Right lobe of liver (tissue), 6 donors: Measurements from ENCODE around the gene ADSS2. TPM values are rescaled to one million over a fixed set of nuclear protein-coding genes. Genes with fewer than 3 reads are reported as not detected.

Source experiments
- ATAC-seq, 4 donors: fragments of 200-7000 bp; cut with Tn5 transposase; one replicate each; pipeline ENCODE4 v1.9.1; 2020; ENCODE audit warnings: mild to moderate bottlenecking in 4 of 4, moderate library complexity in 4 of 4
- DNase-seq, 3 donors: peaks; one replicate each; pipeline ENCODE4 v3.0.0-alpha.2; 2020
- H3K27ac ChIP-seq, 3 donors: fragments of 200-600 bp; one replicate each; pipeline ENCODE4 v1.8.0; 2022
- H3K27me3 ChIP-seq, 2 donors: fragments of 200-600 bp; one replicate each; pipeline ENCODE4 v1.8.0; 2022
- H3K36me3 ChIP-seq, 4 donors: fragments of 200-600 bp; sonication (generic) in 1 of 4; one replicate each; pipeline versions ENCODE4 v1.5.1 to v1.8.0; 2017 to 2022; ENCODE audit warnings: control low read depth in 1 of 4
- H3K4me1 ChIP-seq, 4 donors: fragments of 200-600 bp; sonication (generic) in 1 of 4; one replicate each; pipeline versions ENCODE4 v1.5.1 to v1.8.0; 2017 to 2022; ENCODE audit warnings: control low read depth in 1 of 4
- H3K4me3 ChIP-seq, 3 donors: fragments of 200-600 bp; one replicate each; pipeline ENCODE4 v1.8.0; 2022
- H3K9me3 ChIP-seq, 4 donors: fragments of 200-600 bp; sonication (generic) in 1 of 4; one replicate each; pipeline versions ENCODE4 v1.5.1 to v1.8.0; 2017 to 2022; ENCODE audit warnings: control low read depth in 1 of 4
- CTCF ChIP-seq, 4 donors: fragments of 200-600 bp in 3 of 4; fragments of 450-650 bp in 1 of 4; IDR thresholded peaks; one replicate each; pipeline versions ENCODE4 v1.5.1 to v1.8.0; 2016 to 2022; ENCODE audit warnings: antibody characterized with exemption in 4 of 4, mild to moderate bottlenecking in 2 of 4
- POLR2A ChIP-seq: fragments of 450-650 bp; IDR thresholded peaks from one replicate; pipeline ENCODE4 v1.6.1; 2017; ENCODE audit warnings: antibody characterized with exemption, mild to moderate bottlenecking
- WGBS: methylation state at CpG from one replicate; pipeline ENCODE4 v1.1.6; 2018; ENCODE audit warnings: low coverage, low lambda C conversion rate; ENCODE audit not compliant: insufficient coverage; ENCODE audit errors: missing lambda C conversion rate; 5-methylcytosine and 5-hydroxymethylcytosine counted together
- intact Hi-C, 2 donors: fragments of 100-400 bp; cut with DNase I; formaldehyde crosslinking; loops; one replicate each; pipeline versions ENCODE4 v1.11.2 to v1.14.1; 2022
- total RNA-seq, 6 experiments: library from RNA; depleted of rRNA in 2 of 6; stranded (reverse); fragments of >200 nt in 2 of 6; fragmentation: NEBNext Ultra II Directional in 3 of 6; extraction: Animal tissue kit (Norgen Biotek cat#: 25700) in 3 of 6; gene quantifications; one replicate each; pipeline versions ENCODE4 v1.1.0 to v1.2.4, GENCODE V29; 2016 to 2023
- donor health status: DM: no; HTN: yes; CAD: no.
- donor health status: DM: no; HTN: no; CAD: no.
- donor health status: DM: no; HTN: no; CAD: no.
- donor health status: DM: no; HTN: yes; CAD: no.
- donor health status: DM: no; HTN: yes; CAD: no.

Gene ADSS2
- total RNA-seq, 6 experiments from 2014 or later = 9.8 to 16.1 (median 14.5) TPM

GRCh38 chr1:244447552-244447951, 4.2 kb downstream of the ADSS2 start:
- TF ChIP-seq CTCF (IDR thresholded peaks at IDR 0.05) (no peak), POLR2A (no peak)
- H3K27me3 ChIP-seq = no peaks in the 10 kb centered on the region
- peaks cover 0 to 11% (median 6%) of the 10 kb centered on the region in 4 donors for H3K4me1 ChIP-seq
- no peaks in the 10 kb centered on the region for H3K36me3 ChIP-seq
- H3K4me3 ChIP-seq = no peak overlapping the region
- ATAC-seq (no peak), DNase-seq (no peak)
- no peaks in the 10 kb centered on the region for H3K9me3 ChIP-seq
- 84% methylated on average over 2 of the region's 2 CpGs for WGBS
- intact Hi-C loops = no loop called here
- no peak overlapping the region for H3K27ac ChIP-seq

DNA sequence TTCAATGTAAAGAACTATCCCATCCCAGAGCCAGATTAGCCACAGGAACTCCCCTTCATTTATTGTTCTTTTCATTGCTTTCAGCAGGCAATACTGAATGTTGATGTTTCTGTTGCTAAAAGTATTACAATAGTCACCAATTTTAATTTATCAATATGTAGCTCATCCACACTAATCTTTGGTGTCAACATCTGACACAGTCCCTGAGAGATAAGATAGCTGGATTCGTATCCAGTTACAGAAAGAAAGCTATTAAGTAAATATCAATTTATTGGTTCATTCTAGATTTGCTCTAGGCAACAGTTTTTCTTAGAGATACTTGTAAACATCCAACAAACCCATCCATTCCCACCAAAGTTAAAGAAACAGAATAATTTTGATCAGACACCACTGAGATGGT, 4.7 kb downstream of the ADSS2 start:
- Histone ChIP-seq H3K36me3 (no peaks in the 10 kb centered on the region), H3K27me3 (no peaks in the 10 kb centered on the region), H3K4me3 (no peak overlapping the region), H3K27ac (no peak overlapping the region), H3K9me3 (no peaks in the 10 kb centered on the region), H3K4me1 (peaks cover 0 to 8% (median 6%) of the 10 kb centered on the region in 4 donors)
- no peak for ATAC-seq
- 19% methylated on average over 1 of the region's 1 CpG for WGBS
- TF ChIP-seq CTCF (IDR thresholded peaks at IDR 0.05) (no peak), POLR2A (no peak)
- intact Hi-C loops = no loop called here
- no peak for DNase-seq

- Histone ChIP-seq H3K9me3 (no peaks in the 10 kb centered on the region), H3K27ac (peak overlapping the region in 2 of 3 donors; percentile 6 to 24), H3K36me3 (no peaks in the 10 kb centered on the region), H3K4me1 (peaks cover 0 to 8% (median 6%) of the 10 kb centered on the region in 4 donors), H3K27me3 (no peaks in the 10 kb centered on the region), H3K4me3 (no peak overlapping the region)
- ATAC-seq (no peak), DNase-seq (no peak)
- TF ChIP-seq POLR2A (no peak), CTCF (IDR thresholded peaks at IDR 0.05) (no peak)
- 71% methylated on average over 2 of the region's 2 CpGs for WGBS
- intact Hi-C loops = no loop called here
These were observed 6.2 kb downstream of the ADSS2 start for GRCh38 chr1:244445320-244446181.

GRCh38 chr1:244444854-244445253, 6.9 kb downstream of the ADSS2 start:
- DNase-seq (no peak), ATAC-seq (no peak)
- H3K27me3 ChIP-seq = no peaks in the 10 kb centered on the region
- no peak overlapping the region for H3K4me3 ChIP-seq
- TF ChIP-seq CTCF (IDR thresholded peaks at IDR 0.05) = no peak
- TF ChIP-seq POLR2A = no peak
- H3K9me3 ChIP-seq = no peaks in the 10 kb centered on the region
- peak overlapping the region in 1 of 3 donors; percentile 24 for H3K27ac ChIP-seq
- intact Hi-C loops = no loop called here
- H3K36me3 ChIP-seq = no peaks in the 10 kb centered on the region
- 60% methylated on average over 1 of the region's 1 CpG for WGBS
- H3K4me1 ChIP-seq = peaks cover 0 to 2% (median under 1%) of the 10 kb centered on the region in 4 donors
